ENCODE results near the gene ASCC3.
A peak's percentile ranks its signal among the peaks of the same experiment; 100 is the strongest.

ASCC3 gene

GRCh38 chr6:100622907-100623692 is 258.0 kb downstream of the ASCC3 start:
- DNase-seq (ENCODE audit: insufficient read length, low spot score) (no peak), FAIRE-seq (no peak)
- TF ChIP-seq TAF1 (IDR thresholded peaks at IDR 0.05; ENCODE audit: low read depth, low read length) (no peak), POLR2A (IDR thresholded peaks at IDR 0.05; ENCODE audit: low read depth, low read length) (no peak), SPI1 (IDR thresholded peaks at IDR 0.05; ENCODE audit: low read depth, low read length) (no peak), PAX5 (IDR thresholded peaks at IDR 0.05; ENCODE audit: insufficient read depth, low read length, severe bottlenecking) (no peak), POU2F2 (IDR thresholded peaks at IDR 0.05; ENCODE audit: low read depth, low read length) (no peak), POLR2AphosphoS5 (IDR thresholded peaks at IDR 0.05; ENCODE audit: low read depth, low read length) (no peak)

DNA sequence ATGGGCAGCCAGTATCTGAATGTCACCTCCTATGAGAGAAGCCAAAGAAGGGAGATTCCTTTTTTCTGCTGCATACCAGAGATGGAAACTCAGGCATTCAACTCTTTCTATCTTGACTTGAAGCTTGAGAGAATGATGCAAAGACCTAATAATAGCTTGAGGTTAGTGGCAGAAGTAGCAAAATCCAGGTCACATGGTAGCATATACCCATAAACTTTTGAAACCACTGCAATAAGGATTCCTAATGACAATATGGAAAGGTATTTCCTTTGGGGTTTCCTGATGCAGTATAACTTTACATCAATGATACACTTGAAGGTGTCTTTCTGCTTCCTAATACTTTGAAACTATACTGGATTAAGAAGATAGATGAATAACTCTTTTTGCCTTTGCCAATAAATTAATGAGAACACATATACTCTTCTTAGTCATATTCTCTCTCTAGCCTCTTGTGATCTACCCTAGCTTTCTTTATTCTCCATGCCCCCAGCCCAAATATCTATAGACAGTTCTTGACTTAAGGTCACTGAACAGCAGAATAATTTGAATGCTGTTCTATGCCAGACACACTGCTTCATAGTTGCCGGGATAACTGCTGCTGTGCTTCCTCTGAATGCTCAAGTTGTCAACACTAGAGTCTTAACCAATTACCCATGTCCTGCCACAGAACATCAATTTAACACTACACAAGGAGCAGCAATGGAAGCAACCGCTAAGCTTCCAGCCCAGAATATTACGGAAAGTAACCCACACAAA is 260.9 kb downstream of the ASCC3 start:
- DNase-seq (ENCODE audit: insufficient read length, low spot score) (no peak), FAIRE-seq (no peak)
- TF ChIP-seq TAF1 (IDR thresholded peaks at IDR 0.05; ENCODE audit: low read depth, low read length), result no peak
- TF ChIP-seq POU2F2 (IDR thresholded peaks at IDR 0.05; ENCODE audit: low read depth, low read length), result no peak
- no peak for TF ChIP-seq PAX5 (IDR thresholded peaks at IDR 0.05; ENCODE audit: insufficient read depth, low read length, severe bottlenecking)
- TF ChIP-seq POLR2A (IDR thresholded peaks at IDR 0.05; ENCODE audit: low read depth, low read length), result no peak

DNA sequence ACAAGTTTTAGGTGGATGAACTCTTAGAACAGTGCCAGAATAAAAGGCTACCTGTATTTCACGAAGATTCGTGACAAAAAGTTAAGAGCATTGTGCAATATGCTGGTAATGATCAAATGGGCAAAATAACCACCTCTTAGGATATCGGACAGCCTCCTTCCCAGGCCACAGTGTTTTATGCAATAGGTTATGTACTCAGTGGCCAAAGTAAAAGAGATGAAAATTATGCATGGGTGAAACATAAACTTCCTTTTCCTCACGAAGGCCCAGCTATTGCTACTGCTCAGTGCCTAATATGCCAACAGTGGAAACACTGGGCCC is 262.8 kb downstream of the ASCC3 start:
- DNase-seq (ENCODE audit: insufficient read length, low spot score) (no peak), FAIRE-seq (no peak)
- TF ChIP-seq PAX5 (IDR thresholded peaks at IDR 0.05; ENCODE audit: insufficient read depth, low read length, severe bottlenecking), result no peak
- no peak for TF ChIP-seq POU2F2 (IDR thresholded peaks at IDR 0.05; ENCODE audit: low read depth, low read length)
- TF ChIP-seq TAF1 (IDR thresholded peaks at IDR 0.05; ENCODE audit: low read depth, low read length), result no peak
- TF ChIP-seq SPI1 (IDR thresholded peaks at IDR 0.05; ENCODE audit: low read depth, low read length), result no peak
- TF ChIP-seq POLR2A (IDR thresholded peaks at IDR 0.05; ENCODE audit: low read depth, low read length), result no peak
- no peak for TF ChIP-seq POLR2AphosphoS5 (IDR thresholded peaks at IDR 0.05; ENCODE audit: low read depth, low read length)

DNA sequence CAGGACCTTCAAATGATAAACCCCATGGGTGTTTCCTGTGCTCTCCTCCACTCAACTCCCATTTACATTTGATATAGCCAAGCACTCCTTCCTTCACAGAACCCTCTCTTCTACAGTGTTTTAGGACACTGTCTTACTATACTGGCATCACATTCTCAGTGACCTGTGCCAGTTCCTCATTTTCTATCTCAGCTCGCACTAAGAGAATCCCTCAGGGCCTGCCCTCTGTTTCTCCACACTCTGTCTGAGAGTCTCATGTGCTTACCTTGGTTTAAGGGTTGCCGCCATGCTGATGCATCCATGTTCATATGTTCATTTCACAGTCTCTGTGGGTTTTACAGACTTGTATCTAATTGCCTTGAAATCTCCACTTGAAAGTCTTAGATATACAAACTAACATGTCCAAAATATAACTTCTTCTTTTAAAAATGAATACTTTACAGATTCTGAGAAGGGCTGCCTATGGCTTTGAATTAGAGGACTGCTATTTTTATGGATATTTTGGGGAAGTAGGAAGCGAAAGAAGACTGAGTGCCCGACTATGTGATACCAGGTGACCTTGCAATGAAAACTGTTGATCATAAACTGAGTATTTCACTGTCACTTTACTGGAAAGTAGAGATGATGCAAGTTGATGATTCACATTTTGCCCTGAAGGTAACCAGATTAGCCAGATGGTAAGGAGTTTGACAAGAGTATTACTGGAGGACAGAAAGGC is 263.3 kb downstream of the ASCC3 start:
- no peak for FAIRE-seq
- no peak for DNase-seq (ENCODE audit: insufficient read length, low spot score)
- TF ChIP-seq POLR2A (IDR thresholded peaks at IDR 0.05; ENCODE audit: low read depth, low read length) (no peak), SPI1 (IDR thresholded peaks at IDR 0.05; ENCODE audit: low read depth, low read length) (peak; percentile 73)

GRCh38 chr6:100614933-100615332 is 266.2 kb downstream of the ASCC3 start:
- DNase-seq (ENCODE audit: insufficient read length, low spot score), result no peak
- FAIRE-seq, result no peak
- TF ChIP-seq TAF1 (IDR thresholded peaks at IDR 0.05; ENCODE audit: low read depth, low read length), result no peak
- TF ChIP-seq POLR2A (IDR thresholded peaks at IDR 0.05; ENCODE audit: low read depth, low read length), result no peak
- TF ChIP-seq POLR2AphosphoS5 (IDR thresholded peaks at IDR 0.05; ENCODE audit: low read depth, low read length), result no peak
- no peak for TF ChIP-seq SPI1 (IDR thresholded peaks at IDR 0.05; ENCODE audit: low read depth, low read length)
- TF ChIP-seq POU2F2 (IDR thresholded peaks at IDR 0.05; ENCODE audit: low read depth, low read length), result no peak
- TF ChIP-seq PAX5 (IDR thresholded peaks at IDR 0.05; ENCODE audit: insufficient read depth, low read length, severe bottlenecking), result no peak

DNA sequence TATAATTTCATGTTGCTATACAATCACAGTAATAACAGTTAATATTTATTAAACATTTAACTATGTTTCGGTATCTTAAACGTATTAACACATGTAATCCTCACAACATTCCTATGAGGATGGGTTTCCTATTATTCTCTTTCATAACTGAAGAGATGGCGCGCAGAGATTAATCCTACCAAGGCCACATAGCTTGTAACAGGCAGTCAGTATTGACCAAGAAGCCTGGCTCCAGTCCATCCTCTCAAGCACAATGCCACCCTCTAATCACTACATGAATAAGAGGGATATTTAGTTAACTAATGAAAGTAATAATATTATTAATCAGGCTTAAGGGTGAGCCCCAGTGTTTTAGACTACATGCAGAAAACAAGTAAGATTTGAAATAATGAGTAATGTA is 266.7 kb downstream of the ASCC3 start:
- TF ChIP-seq POLR2AphosphoS5 (IDR thresholded peaks at IDR 0.05; ENCODE audit: low read depth, low read length) (no peak), SPI1 (IDR thresholded peaks at IDR 0.05; ENCODE audit: low read depth, low read length) (no peak), POU2F2 (IDR thresholded peaks at IDR 0.05; ENCODE audit: low read depth, low read length) (no peak), PAX5 (IDR thresholded peaks at IDR 0.05; ENCODE audit: insufficient read depth, low read length, severe bottlenecking) (no peak), POLR2A (IDR thresholded peaks at IDR 0.05; ENCODE audit: low read depth, low read length) (no peak), TAF1 (IDR thresholded peaks at IDR 0.05; ENCODE audit: low read depth, low read length) (no peak)
- no peak for DNase-seq (ENCODE audit: insufficient read length, low spot score)
- no peak for FAIRE-seq

DNA sequence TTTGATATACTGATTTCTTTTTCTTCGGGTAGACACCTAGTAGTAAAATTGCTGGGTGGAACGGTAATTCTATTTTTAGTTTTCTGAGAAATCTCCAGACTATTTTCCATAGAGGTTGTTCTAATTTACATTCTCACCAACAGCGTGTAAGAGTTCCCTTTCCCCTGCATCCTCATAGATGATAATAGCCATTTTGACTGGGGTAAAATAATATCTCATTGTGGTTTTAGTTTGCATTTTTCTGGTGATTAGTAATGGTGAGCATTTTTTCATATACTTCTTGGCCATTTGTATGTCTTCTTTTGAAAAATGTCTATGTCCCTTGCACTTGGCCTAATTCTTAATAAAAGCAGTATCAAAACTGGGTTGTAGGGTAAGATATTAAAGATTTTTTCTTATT is 267.5 kb downstream of the ASCC3 start:
- TF ChIP-seq TAF1 (IDR thresholded peaks at IDR 0.05; ENCODE audit: low read depth, low read length), result no peak
- TF ChIP-seq PAX5 (IDR thresholded peaks at IDR 0.05; ENCODE audit: insufficient read depth, low read length, severe bottlenecking), result no peak
- TF ChIP-seq POU2F2 (IDR thresholded peaks at IDR 0.05; ENCODE audit: low read depth, low read length), result no peak
- no peak for TF ChIP-seq POLR2AphosphoS5 (IDR thresholded peaks at IDR 0.05; ENCODE audit: low read depth, low read length)
- TF ChIP-seq POLR2A (IDR thresholded peaks at IDR 0.05; ENCODE audit: low read depth, low read length), result no peak
- TF ChIP-seq SPI1 (IDR thresholded peaks at IDR 0.05; ENCODE audit: low read depth, low read length), result no peak
- no peak for FAIRE-seq

DNA sequence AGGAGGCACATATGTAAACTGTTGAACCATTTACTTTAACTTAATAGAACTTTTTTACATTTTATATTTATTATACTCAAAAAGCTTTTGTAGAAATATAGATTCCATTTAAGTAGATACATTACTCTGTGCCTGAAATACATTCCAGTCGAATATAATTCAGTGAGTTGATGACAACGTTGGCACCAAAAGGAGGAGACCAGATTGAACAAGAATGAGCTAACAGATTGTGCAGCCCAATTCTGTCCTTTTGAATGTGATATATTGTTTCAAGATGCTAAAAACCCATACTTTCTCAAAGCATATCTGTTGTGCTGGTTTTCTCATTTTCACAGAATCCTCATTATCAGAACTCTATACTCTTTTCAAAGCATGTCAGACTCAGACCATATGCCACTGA is 269.0 kb downstream of the ASCC3 start:
- no peak for FAIRE-seq
- DNase-seq (ENCODE audit: insufficient read length, low spot score), result no peak
- no peak for TF ChIP-seq PAX5 (IDR thresholded peaks at IDR 0.05; ENCODE audit: insufficient read depth, low read length, severe bottlenecking)
- TF ChIP-seq TAF1 (IDR thresholded peaks at IDR 0.05; ENCODE audit: low read depth, low read length), result no peak
- no peak for TF ChIP-seq POU2F2 (IDR thresholded peaks at IDR 0.05; ENCODE audit: low read depth, low read length)

More for the DNA sequence above, 267.5 kb downstream of the ASCC3 start:
- DNase-seq (ENCODE audit: insufficient read length, low spot score), result no peak

- FAIRE-seq (no peak), DNase-seq (ENCODE audit: insufficient read length, low spot score) (no peak)
- TF ChIP-seq TAF1 (IDR thresholded peaks at IDR 0.05; ENCODE audit: low read depth, low read length) (no peak), PAX5 (IDR thresholded peaks at IDR 0.05; ENCODE audit: insufficient read depth, low read length, severe bottlenecking) (no peak), POU2F2 (IDR thresholded peaks at IDR 0.05; ENCODE audit: low read depth, low read length) (no peak), SPI1 (IDR thresholded peaks at IDR 0.05; ENCODE audit: low read depth, low read length) (no peak), POLR2AphosphoS5 (IDR thresholded peaks at IDR 0.05; ENCODE audit: low read depth, low read length) (no peak), POLR2A (IDR thresholded peaks at IDR 0.05; ENCODE audit: low read depth, low read length) (no peak)
Observed at GRCh38 chr6:100599088-100599770, 281.9 kb downstream of the ASCC3 start.

Measured in GM12891 (cell line).